GM18508 (cell line): Measurements from ENCODE around the gene TRIM52.
"Not testable (repeated sequence)": the region's sequence is repeated elsewhere in the genome, so short reads cannot be mapped to it uniquely, and the experiment has no call there.

ENCODE experiments used
- ATAC-seq: cut with Tn5 transposase; IDR thresholded peaks from one replicate; pipeline ENCODE4 v1.9.1; 2021; ENCODE audit warnings: moderate number of reproducible peaks; ENCODE audit not compliant: insufficient read depth, unreplicated experiment

Gene TRIM52

GRCh38 chr5:181260720-181261319, at the start of gene TRIM52:
TSS of gene TRIM52 (minus strand) at chr5:181261143. CDS start at chr5:181260813, 330 bp downstream.
- ATAC-seq = peak; percentile 69

DNA sequence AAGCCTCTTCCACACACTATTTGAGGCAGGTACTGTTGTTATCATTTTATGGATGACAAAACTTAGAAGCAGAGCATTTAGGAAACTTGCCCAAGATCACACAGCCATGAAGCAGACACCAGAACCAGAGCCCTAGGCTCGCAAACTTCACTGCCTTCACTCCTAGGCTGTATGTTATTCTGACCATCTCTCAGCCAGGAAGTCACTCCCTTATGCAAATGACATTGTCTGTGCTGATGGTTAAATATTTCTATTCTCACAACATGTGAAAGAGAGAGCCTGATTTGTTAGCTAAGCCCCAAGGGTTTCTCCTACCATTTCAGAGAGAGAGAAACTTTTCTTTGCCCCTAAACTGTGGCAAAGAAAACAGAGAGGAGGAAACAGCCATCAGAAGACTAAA, 26.4 kb upstream of the TRIM52 start:
- ATAC-seq = not testable (repeated sequence)

DNA sequence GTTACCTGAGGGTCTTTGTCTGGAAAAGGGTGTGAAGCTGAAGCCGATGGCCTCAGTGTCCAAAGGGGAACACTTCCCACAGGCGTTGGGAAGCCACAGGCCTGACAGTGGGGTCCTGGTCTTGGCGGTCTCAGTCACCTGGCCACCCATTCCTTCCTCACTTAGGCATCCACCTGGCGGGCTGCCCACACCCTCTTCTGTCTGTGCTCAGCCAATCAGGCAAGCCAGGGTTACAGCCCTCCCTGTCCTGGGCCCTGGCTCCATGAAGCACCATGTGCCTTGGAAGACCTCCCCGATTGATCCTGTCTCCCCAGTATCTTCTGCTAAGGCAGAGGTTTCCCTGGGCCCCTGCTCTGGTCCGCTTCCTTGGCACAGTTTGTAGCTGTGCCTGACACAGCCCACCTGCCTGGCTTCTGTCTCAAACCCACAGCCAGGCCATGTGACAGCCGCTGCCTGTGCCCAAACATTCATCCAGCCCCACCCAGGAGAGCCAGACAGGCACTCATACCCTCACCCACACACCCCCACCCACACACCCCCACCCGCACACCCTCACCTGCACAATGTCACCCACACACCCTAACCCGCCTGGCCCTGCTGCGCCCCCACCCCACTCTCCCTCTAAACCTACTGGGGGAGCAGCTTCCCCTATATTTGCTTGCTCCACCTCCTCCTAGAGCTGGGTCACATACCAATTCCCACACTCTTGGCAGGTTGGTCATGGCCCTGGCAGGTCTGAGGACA, 25.2 kb upstream of the TRIM52 start:
- not testable (repeated sequence) for ATAC-seq

GRCh38 chr5:181283841-181284755, 23.2 kb upstream of the TRIM52 start:
- ATAC-seq = not testable (repeated sequence)

- ATAC-seq = no peak
These were observed 22.4 kb upstream of the TRIM52 start for GRCh38 chr5:181283347-181283746.

GRCh38 chr5:181282874-181283273, 21.9 kb upstream of the TRIM52 start:
- ATAC-seq = no peak

DNA sequence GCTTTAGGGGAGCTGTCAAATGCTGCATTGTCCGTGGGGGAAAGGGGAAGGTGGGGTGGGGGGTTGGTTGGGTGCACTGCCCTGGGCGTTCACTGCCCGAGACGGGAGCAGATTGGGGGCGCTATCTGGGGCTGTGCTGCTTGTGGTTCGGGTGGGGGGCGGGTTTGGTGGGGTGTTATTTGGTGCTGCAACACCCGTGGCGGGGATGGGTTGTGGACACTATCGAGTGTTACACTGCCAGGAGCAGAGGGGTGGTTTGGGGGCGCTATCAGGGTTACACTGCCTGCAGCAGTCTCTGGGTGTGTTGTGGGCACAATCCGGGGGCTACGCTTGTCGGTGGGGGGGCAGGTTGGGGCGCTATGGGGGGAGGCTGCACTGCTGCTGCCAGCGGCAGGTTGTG, 21.5 kb upstream of the TRIM52 start:
- not testable (repeated sequence) for ATAC-seq

GRCh38 chr5:181281984-181282316, 21.0 kb upstream of the TRIM52 start:
- ATAC-seq = no peak

DNA sequence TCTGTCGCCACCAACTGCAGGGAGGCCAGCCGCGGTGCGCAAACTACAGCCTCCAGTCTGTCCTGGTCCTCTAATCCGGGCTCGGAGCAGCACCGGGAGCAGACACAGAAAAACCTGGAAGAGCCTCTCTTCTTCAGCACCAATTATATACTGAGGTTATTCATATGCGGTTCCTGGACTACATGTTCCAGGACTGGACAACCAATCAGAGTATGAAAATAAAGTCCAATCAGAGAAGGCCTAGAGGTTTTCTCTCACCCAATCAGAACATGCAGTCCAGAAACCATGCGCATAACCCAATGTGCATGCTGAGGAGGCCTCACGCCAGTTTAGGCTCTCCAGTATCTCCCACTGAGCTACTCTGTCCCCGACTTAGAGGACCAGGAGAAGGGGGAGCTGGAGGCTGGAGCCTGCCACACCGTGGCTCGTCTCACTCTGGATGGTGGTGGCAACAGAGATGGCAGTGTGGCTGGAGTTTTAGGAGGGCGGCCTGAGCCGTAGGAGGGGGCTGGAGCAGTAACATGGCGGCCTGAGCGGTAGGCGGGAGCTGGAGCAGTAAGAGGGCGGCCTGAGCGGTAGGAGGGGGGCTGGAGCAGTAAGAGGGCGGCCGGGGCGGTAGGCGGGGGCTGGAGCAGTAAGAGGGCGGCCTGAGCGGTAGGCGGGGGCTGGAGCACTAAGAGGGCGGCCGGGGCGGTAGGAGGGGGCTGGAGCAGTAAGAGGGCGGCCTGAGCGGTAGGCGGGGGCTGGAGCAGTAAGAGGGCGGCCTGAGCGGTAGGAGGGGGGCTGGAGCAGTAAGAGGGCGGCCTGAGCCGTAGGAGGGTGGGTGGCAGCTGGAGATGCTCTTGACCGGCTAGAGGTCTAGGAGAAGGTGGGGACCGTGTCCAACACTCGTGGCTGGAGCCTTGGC, 20.4 kb upstream of the TRIM52 start:
- no peak for ATAC-seq

GRCh38 chr5:181280251-181280762, 19.4 kb upstream of the TRIM52 start:
- ATAC-seq = no peak

DNA sequence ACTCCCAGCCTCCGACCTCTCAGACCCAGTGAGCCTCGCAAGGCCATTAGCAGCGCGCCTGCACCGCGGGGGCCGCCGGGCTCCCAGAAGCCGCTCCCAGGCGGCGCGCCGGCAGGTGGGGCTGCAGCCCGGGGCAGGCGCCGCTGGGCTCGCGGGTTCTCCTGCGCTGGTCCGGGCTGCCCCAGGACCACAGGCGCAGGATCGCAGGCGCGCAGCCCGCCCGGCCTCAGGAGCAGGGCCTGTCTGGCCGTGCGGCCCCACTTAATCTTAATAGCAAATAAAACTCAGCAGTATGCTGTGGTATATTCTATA, 12.4 kb upstream of the TRIM52 start:
- ATAC-seq = not testable (repeated sequence)

DNA sequence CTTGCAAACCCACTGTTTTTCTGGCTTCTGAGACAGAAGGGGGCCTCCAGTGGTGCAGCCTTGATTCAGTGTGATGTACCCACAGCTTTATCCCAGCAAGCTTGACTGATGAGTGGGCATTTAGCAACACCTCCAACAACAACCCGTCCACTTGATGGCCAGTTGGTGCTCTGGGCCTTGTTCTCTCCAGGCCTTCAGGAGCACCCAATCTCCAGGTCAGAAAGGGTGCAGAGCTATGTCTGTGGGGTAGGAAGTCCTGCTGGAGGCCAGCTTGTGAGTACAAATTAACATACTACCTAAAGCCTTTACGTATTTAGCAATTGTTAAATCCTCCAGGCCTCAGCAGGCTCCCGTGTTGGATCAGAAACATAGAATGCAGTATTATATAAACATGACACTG, 10.1 kb upstream of the TRIM52 start:
- ATAC-seq = no peak

DNA sequence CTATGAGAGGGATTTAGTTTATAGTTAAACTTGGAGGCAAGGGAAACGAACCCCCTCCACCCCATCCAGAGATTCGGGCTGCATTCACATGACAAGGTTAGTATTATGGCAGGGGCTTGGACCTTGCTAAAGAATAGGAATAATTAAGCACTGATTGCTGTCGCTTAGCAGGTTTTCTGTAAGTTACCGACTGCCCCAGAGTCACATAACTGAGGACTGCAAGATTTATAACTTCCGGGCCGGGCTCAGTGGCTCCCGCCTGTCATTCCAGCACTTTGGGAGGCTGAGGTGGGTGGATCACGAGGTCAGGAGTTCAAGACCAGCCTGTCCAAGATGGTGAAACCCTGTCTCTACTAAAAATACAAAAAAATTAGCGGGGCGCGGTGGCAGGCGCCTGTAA, 7.0 kb upstream of the TRIM52 start:
- not testable (repeated sequence) for ATAC-seq

DNA sequence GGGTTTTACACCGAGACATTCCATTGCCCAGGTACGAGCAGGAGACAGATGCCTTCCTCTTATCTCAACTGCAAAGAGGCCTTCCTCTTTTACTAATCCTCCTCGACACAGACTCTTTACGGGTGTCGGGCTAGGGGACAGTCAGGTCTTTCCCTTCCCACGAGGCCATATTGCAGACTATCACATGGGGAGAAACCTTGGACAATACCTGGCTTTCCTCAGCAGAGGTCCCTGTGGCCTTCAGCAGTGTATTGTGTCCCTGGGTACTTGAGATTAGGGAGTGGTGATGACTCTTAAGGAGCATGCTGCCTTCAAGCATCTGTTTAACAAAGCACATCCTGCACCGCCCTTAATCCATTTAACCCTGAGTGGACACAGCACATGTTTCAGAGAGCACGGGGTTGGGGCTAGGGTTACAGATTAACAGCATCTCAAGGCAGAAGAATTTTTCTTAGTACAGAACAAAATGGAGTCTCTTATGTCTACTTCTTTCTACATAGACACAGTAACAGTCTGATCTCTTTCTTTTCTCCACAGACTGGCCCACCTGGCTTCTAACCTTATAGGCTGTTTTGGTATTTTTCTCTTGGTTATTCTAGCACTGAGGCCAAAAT, 6.5 kb upstream of the TRIM52 start:
- not testable (repeated sequence) for ATAC-seq

DNA sequence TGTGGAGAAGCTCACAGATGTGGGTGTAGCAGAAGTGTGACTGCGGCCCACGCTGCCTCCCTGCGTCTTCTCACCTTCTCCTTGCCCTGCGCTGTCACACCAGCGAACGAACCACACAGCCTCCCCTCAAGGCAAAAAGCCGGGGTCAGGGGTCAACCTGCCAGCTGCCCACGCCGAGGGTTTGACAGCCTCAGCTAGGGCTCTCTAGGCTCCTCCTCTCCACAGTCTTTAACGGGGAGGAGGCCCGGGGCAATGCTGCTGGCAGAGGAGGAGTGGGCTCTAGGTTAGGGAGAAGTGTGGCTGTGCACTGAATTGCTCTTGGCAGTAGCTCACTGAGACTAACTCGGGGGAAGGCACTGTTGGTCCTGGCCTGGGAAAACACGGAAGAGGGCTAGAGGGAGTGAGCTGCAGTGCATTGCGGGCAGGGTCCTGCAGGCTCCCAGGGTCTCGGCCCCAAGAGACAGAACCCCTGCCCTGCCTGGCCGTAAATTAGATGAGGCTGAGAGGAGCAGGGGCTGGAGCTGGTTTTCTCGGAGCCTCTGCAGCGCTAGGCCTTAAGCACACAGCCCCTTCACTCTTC, 4.2 kb upstream of the TRIM52 start:
- no peak for ATAC-seq

- ATAC-seq = no peak
These were observed 2.7 kb upstream of the TRIM52 start for GRCh38 chr5:181263633-181264032.

DNA sequence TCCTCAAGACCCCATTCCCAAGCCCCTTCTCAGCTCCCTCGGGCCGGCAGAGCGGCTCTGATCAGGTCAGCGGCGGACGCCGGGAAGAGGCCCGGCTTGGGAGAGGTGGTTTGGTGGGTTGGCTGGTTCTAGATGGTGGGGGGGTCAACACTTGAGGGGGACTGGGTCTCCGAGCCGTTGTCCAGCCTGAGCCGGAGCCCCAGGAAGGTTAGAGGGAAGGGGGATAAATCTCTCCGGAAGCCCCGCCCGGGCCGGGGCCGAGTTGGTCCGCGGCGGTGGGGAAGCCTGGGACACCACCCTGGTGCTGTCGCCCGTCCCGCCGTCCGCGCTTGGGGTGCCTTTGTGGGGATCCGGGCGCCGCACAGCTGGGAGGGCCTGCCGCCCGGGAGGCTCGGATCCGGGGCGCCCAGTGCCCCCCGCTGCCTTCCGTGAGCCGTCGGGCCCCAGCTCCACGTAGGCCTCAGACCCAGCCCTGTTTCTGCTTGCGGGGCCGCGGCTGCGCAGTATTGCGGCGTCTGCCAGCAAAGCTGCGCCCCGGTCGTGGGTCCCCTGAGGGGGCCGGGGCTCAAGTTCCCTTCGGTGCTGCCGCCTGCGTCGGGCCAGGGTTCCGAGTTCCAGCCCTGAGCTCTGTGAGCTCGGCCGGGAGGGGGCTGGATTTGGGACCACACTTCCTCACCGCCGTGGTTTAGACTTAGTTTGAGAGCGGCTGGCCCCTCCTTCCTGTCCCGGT, 542 bp upstream of the TRIM52 start:
- ATAC-seq = peak; percentile 39

DNA sequence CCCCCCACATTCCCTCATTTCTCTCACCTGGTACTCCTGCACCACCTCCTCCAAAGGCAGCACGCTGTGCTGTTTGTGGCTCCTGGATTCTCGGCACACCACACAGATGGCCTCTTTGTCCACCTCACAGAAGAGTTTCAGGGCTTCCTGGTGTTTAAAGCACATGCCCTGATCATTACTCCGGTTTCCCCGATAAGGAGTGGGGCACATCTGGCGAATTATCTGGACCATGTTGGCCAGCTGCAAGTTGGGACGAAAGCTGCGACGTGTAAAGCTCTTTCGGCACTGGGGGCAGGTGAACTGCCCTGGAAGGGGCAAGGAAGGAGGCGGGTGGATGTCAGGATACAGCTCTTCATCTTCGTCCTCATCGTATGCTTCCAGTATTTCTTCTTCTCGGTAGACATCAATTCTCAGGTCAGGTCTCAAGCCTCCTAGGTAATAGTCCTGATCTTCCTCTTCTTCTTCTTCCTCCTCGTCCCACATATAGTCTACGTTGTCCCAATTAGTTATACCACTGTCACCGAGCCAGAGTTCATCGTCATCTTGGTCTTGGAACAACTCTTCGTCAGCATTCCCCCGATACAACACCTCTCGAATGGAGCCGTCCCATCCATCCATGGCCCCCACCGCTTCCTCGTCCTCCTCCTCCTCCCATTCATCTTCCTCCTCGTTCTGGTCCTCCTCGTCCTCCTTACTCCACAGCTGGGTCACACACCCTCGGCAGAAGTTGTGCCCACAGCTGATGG, 796 bp downstream of the TRIM52 start:
- no peak for ATAC-seq
